SK-N-MC (cell line): ENCODE measurements around the gene KIF4A.

ENCODE experiments used
- EZH2 ChIP-seq: fragments of 200-600 bp; sonication (generic); IDR thresholded peaks from one replicate; pipeline ENCODE4 v1.6.1; 2017; ENCODE audit warnings: antibody characterized with exemption
- POLR2AphosphoS5 ChIP-seq: IDR thresholded peaks from 2 replicates; pipeline ENCODE4 v1.6.1; 2012; ENCODE audit warnings: mild to moderate bottlenecking, low read depth, low read length, borderline replicate concordance

- TF ChIP-seq POLR2AphosphoS5, result no peak
- TF ChIP-seq EZH2, result no peak
Observed at GRCh38 chrX:70253377-70254062, 36.4 kb upstream of the KIF4A start.
